Activated naive CD4-positive, alpha-beta T cell treated with anti-CD3 and anti-CD28 coated beads, Interleukin-2, amount 50 U/mL, for 72 hours (primary cell): Measurements from ENCODE around the gene LIF. TPM values are rescaled to one million over a fixed set of nuclear protein-coding genes. Genes with fewer than 3 reads are reported as not detected.

Experiments
- ATAC-seq, 2 donors: fragments of 150-1000 bp; cut with Tn5 transposase; 2 replicates each; pipeline ENCODE4 v1.10.0; 2021; ENCODE audit warnings: mild to moderate bottlenecking in 2 of 2, moderate library complexity in 2 of 2
- DNase-seq, 2 donors: peaks; one replicate each; pipeline ENCODE4 v3.0.0; 2021 to 2022; ENCODE audit warnings: low spot score in 2 of 2
- H3K27ac Mint-ChIP-seq, 2 donors: one replicate each; pipeline ENCODE4 v1.8.0; 2022; ENCODE audit warnings: mild to moderate bottlenecking in 2 of 2, mixed read lengths in 2 of 2
- H3K36me3 Mint-ChIP-seq, 2 donors: one replicate each; pipeline ENCODE4 v1.8.0; 2022; ENCODE audit warnings: mixed read lengths in 2 of 2
- H3K9me3 Mint-ChIP-seq, 2 donors: one replicate each; pipeline ENCODE4 v1.8.0; 2022; ENCODE audit warnings: mixed read lengths in 2 of 2
- total RNA-seq, 2 donors: library from RNA; stranded (reverse); gene quantifications; one replicate each; pipeline ENCODE4 v1.2.3, GENCODE V29; 2022

The LIF gene
- total RNA-seq: 100 to 1,000 TPM in 1 of 2 donors, 10 to 100 TPM in 1; 68.9 to 522 TPM

DNA sequence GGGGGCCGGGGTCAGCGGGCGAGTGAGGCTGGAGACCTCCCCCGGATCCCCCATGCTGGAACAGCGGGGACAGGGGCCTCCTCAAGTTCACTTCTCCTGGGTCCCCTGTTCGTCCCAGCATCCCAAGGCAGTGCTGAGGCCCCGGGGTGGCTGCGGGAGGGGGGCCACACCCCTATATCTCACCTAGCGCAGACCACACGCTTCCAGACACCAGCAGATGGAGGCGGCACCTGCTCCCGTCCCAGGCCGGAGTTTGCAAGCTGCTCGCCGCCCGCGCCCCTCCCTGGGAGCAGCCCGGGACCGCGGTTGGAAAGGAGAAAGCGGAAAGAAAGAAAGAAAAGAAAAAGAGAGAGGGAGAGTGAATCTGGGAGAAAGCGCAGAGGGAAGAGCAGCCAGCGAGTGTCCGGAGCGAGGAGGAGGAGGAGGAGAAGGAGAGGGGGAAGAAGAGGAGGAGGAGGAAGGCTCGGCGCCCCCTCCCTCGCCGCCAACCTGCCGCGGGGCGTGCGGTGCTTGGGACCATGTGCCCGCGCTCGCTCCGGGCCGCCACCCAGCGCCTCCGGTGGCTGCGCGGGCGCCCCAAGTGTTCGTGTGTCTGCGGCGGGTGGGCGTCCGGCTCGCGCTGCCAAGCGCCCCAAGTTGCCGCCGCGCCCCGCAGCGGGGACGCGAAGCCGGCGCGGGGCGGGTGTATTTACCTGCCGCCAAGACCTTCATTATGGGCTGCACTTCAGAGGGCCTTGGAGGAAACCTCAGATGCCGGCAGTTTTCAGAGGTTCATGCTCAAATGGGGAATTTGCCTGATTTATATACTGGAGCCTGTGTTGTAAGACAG lies at the start of gene LIF:
LIF (minus strand) TSS at position 775 of the 829 bp plus-strand sequence; CDS start at position 711, 64 bp downstream.
- ATAC-seq (peak; percentile 59), DNase-seq (peak; percentile 65 to 76)
- Mint-ChIP-seq H3K27ac (peak within 1 kb of the TSS; percentile 97 to 98), H3K36me3 (peaks cover 28 to 49% of the 10 kb centered on the region in 2 donors), H3K9me3 (no peaks in the 10 kb centered on the region)

DNA sequence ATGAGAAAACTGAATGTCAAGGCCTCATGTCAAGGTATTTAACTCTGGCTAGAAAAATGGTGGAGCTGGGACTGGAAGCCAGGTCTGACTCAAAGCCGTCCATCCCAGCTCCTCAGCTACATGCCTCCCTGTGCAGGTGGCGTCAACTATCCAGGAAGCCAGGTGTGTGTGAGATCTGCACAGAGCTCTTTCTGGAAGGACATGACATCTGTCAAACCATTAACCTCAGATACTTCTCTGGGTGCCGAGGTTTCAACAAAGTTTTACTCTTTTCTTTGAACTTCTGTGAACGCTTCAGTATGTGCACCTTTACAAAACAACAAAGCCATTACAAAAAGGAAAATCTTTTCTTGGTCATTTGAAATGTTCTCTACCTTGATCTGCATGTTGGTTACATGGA lies 49.8 kb upstream of the LIF start:
- peak in 1 of 2 donors; percentile 25 for ATAC-seq
- Mint-ChIP-seq H3K36me3 (peaks cover 0 to 22% of the 10 kb centered on the region in 2 donors), H3K27ac (peak overlapping the region; percentile 77 to 86), H3K9me3 (no peaks in the 10 kb centered on the region)
- no peak for DNase-seq

DNA sequence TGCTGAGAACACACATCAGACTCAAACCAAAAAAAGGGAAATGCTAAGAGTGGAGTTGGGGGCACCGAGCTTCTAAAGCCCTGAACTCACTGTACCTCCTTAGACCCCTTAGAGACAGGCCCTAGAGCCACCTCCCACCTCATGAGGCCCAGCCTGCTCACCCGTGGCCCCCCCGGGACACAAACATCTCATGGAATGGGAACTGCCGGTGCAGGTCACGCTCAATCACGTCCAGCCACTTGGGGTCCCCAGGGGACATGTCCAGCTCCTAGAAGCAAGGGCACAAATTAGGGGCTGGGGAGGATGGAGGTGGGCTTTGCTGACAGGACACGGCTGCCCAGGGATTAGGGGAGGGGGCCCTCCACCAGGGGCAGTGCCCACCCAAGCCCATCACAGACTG lies 49.0 kb upstream of the LIF start:
- no peaks in the 10 kb centered on the region for H3K9me3 Mint-ChIP-seq
- H3K36me3 Mint-ChIP-seq: peaks cover 0 to 15% of the 10 kb centered on the region in 2 donors
- DNase-seq: no peak
- ATAC-seq: no peak
- H3K27ac Mint-ChIP-seq: peak overlapping the region in 1 of 2 donors; percentile 61

DNA sequence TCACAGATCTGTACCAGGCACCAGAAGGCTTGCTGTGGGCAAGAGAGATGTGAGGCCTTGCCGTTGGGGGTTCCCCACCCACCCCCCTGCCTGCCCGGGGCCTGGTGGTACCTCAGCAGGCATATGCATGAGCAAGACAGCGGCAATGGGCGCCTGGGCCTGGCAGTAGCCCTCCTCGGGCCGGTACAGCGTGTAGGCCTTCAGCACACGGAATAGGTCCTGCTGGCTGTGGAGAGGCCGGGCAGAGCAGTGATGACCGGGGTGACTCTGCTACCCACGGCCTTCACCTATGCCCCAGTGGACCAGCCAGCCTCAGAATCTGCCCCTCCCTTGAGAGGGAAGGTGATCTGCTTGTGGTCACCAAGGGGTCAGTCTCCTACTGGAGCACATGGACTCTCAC lies 48.3 kb upstream of the LIF start:
- no peak for ATAC-seq
- Mint-ChIP-seq H3K27ac (no peak overlapping the region), H3K36me3 (peaks cover 0 to 13% of the 10 kb centered on the region in 2 donors), H3K9me3 (no peaks in the 10 kb centered on the region)
- DNase-seq: no peak

DNA sequence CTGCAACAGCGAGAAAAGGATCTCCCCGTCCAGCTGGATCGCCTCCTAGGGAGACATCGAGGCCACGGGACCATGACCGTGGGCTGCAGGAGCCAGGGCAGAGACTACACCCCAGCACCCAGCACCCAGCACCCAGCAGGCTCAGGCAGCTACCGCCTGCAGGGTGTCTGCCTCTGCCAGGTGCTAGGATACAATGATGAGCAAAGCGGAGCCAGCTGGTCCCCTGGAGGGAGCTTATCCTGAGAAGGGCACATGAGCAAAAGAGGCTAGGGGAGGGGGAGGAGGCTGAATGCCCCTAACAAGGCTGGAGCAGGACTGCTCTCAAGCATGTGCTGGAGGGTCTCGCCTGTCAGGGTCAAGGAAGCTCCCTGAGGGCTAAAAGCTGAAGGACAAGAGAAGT lies 47.5 kb upstream of the LIF start:
- peak overlapping the region; percentile 51 to 88 for H3K27ac Mint-ChIP-seq
- peaks cover 0 to 11% of the 10 kb centered on the region in 2 donors for H3K36me3 Mint-ChIP-seq
- ATAC-seq: no peak
- DNase-seq: no peak
- H3K9me3 Mint-ChIP-seq: no peaks in the 10 kb centered on the region

DNA sequence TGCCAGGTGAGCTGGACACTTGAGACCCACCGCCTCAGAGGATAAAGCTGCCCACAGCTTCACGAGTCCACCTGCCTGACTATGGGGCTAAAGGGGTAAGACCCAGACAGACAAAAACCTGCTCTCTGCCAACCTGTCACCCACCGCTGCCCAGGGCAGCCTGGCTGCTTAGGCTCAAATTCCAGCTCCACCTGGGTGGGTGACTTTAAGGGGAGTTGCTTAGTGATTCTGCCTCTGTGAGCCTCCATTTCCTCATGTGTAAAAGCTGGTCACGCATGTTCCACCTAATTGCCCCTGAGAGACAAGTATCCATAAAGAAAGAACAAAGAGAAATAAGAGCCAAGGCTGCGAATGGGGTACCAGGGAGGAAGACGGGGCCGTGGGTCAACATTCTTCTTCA lies 46.5 kb upstream of the LIF start:
- ATAC-seq (no peak), DNase-seq (no peak)
- Mint-ChIP-seq H3K36me3 (peaks cover 0 to 1% of the 10 kb centered on the region in 2 donors), H3K9me3 (no peaks in the 10 kb centered on the region), H3K27ac (peak overlapping the region in 1 of 2 donors; percentile 51)

DNA sequence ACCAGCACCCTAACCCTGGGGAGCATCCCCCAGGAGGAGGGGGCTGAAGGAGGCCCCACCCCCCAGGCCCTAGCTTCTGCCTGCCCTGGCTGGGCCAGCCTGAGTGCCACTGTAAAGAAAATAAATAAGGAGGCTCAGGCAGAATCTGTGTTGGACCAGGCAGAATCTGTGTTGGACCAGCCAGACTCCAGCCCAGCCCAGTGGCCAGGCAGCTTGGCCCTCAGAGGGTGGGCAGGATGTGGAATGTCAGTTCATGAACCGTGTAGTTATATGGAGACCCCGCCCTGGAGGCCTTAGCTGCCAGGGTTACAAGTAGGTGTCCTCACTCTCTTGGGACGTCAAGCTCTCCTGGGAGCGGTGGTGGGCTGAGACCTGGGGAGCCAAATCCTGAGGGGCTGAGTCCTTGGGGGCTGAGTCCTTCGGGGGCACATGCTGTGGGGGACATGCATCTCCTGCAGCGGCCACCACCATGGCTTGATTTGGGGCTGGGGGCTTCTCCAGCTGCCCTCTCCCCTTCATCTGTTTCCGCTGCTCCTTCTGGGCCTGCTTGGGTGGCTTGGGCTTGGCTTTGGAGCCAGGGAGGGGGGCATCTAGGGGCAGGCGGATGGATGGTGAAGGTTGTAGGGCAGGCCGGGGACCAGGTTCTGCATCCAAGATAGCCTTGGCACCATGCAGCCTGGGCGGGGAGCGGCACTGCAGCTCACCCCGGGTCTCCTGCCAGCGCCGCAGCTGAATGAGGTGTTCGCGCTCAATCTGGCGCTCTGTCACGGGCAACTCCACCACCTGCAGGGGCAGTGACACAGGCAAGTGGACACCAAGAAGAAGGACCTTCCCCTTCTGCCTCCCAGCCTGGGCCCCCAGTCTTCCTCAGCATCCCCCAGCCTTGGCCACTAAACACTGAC lies 45.8 kb upstream of the LIF start:
- DNase-seq: no peak
- no peak for ATAC-seq
- Mint-ChIP-seq H3K36me3 (no peaks in the 10 kb centered on the region), H3K9me3 (no peaks in the 10 kb centered on the region), H3K27ac (peak overlapping the region in 1 of 2 donors; percentile 51)

DNA sequence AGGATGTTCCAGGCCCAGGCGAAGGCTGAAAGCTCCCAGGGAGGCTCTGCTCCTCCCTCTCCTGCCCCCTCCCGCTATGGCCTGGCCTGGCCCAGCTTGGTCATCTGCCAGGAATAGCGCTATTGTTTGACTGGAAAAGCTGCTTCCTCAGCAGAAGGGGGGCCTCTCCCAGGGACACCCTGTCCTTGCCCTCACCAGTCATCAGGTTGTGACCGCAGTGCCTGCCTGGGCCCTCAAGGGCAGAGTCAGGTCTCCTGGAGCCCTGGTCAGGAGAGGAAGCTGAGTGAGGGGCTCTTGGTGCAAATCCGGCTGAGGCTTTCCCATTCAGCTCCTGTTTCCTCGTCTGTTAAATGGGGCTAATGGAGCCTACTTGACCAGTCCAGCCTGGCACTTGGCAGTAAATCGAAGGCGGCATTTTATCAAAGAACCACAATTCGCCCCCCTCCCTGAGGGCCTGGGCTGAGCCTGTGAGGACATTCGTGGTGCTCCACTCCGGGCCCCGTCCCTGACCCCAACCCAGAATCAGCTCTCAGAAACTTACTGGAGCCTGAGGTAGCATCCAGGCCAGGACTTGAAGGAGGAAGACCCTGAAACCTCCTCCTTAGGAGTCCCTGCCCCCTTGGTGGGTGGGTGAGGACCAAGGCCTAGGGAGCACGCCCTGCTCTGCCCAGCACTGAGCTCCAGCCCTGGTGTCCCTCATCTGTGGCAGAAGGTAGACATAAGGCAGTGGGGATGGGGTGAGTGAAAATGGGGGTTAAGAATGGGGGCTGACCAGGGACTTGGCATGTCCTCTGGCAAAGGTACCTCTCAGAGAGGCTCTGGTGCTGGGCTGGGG lies 44.7 kb upstream of the LIF start:
- DNase-seq (no peak), ATAC-seq (no peak)
- H3K27ac Mint-ChIP-seq: peak overlapping the region in 1 of 2 donors; percentile 87
- H3K36me3 Mint-ChIP-seq: no peaks in the 10 kb centered on the region
- no peaks in the 10 kb centered on the region for H3K9me3 Mint-ChIP-seq

DNA sequence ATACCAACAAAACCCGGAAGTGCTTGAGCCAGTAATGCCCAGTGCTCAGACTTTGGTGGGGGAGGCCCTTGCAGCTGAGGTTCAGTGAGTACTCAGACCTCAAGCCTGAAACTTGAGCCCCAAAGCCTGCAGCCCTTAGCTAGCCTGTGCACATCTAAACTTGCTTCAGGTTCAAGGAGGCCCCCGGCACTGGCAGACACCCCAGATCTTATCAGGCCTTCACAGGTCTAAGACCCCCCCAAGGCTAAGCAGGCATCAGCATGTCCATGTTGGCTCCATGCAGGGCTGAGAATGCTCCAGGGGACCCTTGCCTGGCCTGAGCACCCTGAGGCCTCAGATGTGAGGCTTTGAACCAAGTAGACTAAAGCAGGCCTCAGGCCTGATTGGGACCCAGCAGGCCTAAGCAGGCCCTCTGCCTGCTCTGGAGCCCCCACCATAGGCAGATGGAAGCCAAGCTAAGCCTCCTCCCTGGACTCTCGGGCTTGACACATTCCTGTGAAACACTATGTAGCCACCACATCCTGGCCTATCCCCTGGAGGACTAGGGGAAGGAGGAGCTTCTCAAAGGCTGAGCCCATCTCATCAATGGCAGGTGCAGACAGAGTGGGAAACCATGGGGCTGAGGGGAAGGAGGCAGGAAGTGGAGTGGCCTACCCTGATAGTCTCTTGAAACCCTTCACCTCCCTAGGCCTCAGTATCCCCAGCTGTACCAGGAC lies 43.9 kb upstream of the LIF start:
- no peaks in the 10 kb centered on the region for H3K36me3 Mint-ChIP-seq
- H3K27ac Mint-ChIP-seq: peak overlapping the region; percentile 87 to 94
- DNase-seq: no peak
- no peaks in the 10 kb centered on the region for H3K9me3 Mint-ChIP-seq
- no peak for ATAC-seq

DNA sequence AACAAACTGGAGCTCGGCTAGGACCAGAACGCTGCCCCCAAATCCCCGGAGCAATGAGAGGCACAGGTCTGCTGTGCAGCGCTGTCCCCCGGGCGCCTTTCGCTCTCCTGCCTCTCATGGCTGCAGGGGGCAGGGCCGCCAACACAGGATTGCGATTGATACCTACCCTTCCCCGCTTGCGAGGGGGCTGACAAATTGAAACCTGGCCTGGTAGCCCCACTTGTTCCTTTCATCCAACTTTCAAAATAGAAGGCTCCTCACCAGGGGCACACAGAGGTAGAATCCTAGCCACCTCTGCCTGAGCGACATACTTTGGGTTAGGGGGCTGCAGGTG lies 43.4 kb upstream of the LIF start:
- Mint-ChIP-seq H3K36me3 (no peaks in the 10 kb centered on the region), H3K27ac (peak overlapping the region; percentile 87 to 94), H3K9me3 (no peaks in the 10 kb centered on the region)
- ATAC-seq (peak; percentile 19), DNase-seq (no peak)

DNA sequence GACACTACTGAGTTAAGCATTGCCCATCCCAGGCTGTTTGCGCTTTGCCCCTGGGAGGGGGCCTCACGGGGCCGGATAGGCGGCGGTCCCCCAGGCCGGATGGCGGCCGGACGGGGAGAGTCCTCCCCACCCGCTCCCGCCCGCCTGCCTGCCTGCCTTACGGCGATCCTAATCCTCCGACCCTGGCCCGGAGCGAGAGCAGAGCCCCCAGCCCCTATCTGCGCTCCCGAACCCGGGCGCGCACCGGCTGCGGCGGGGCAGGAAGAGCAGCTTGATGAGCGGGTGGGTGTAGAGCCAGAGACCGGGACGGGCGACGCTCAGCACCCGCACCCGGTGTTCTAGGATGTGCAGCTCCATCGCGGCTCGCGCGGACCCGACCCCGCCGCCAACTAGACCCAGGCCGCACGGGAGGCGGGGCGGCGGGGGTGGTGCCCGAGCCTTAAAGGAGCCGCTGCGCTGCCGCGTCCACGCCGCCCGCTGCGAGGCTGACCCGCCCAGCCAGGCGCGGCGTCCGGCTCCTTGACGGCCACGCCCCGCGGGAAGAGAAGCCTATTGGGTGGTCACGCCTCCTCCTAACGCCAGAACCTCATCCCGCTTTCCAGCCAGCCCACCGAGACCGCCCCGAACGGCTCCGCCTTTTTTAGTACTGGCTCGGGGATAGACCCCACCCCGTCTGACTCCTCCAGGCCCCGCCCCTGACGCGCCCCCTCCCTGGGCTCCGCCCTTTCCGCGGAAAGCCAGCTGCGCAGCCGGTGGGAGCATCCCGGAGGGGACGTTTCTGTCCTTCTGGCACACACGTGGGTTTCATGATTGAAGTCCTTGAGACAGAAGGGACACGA lies 42.8 kb upstream of the LIF start, which contains the start of gene CASTOR1:
CASTOR1 (minus strand) TSS at position 365 of the 839 bp plus-strand sequence; CDS start at position 357, 8 bp downstream.
- ATAC-seq (peak; percentile 85 to 88), DNase-seq (peak; percentile 94 to 95)
- H3K27ac Mint-ChIP-seq: peak within 1 kb of the TSS; percentile 87 to 94
- no peaks in the 10 kb centered on the region for H3K36me3 Mint-ChIP-seq
- no peaks in the 10 kb centered on the region for H3K9me3 Mint-ChIP-seq

DNA sequence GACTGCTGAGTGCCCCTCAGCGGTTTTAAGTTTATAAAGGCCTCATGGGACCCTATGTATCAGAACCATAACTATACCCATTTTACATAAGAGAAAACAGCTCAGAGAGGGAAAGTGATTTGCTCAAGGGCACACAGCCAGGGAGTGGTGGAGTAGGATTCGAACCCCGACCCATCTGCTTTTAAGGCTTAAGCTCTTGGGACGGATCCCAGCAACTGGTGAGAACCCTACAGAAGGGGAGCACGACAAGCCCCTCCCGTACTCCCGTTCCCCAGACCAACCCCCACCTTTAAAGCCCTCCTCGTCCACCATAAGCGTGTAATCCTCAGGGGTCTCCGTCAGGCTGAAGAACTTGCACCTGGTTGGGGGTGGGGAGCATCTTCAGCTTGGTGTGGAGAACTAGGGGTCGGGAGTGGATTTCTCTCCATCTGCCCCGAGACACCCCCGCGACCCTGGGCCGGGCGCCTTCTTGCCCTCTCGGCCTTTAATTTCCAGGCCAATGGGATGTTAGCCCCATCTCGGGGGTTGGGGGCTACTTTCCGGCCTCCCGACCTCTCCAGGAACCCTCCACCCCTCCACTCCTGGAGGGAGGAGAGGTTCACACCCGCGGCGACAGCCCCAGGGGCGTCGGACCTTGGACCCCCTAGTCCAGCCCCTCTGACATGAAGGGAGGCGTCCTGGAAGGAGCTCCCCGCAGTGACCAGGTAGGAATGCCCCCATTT lies 42.0 kb upstream of the LIF start:
- ATAC-seq (no peak), DNase-seq (no peak)
- no peaks in the 10 kb centered on the region for H3K9me3 Mint-ChIP-seq
- no peaks in the 10 kb centered on the region for H3K36me3 Mint-ChIP-seq
- H3K27ac Mint-ChIP-seq: peak overlapping the region; percentile 57 to 89

DNA sequence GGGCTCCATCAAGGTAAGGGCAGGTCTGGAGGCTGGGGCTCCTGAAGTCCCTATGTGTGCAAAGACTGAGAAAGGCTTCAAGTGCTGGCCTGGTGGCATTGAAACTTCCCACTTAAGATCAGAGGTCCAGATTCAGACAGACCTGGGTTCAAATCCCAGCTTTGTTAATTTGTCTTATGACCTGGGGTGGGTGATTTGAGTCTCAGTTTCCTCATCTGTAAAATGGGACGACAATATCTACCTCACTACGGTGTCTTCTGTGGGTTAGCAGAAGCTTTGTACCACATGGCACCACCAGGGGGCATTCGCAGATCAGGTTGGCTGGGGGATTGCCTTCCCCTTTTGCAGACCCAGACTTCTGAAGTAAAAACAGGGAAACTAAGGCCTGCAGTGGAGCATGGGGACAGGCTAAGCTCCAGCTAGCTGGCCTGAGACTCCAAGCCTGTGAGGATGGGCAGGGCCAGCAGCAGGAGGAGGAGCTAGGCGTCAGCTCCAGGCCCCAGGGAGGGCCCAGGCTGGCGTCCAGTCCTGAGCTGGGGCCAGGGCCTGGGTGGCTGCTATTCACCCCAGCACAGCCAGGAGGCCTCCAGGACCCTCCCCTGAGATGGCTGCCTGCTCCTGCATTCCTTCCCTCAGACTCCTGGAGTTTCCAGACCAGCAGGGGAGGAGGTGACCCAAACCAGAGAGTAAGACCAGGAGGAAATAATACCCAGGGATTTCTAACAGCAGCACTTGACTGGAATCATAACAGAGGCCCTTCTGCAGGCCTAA lies 41.3 kb upstream of the LIF start:
- Mint-ChIP-seq H3K36me3 (no peaks in the 10 kb centered on the region), H3K9me3 (no peaks in the 10 kb centered on the region), H3K27ac (peak overlapping the region; percentile 57 to 89)
- peak; percentile 48 to 53 for ATAC-seq
- DNase-seq: peak; percentile 82 to 88
